ENCODE data around the gene ITSN1.

ITSN1 gene

DNA sequence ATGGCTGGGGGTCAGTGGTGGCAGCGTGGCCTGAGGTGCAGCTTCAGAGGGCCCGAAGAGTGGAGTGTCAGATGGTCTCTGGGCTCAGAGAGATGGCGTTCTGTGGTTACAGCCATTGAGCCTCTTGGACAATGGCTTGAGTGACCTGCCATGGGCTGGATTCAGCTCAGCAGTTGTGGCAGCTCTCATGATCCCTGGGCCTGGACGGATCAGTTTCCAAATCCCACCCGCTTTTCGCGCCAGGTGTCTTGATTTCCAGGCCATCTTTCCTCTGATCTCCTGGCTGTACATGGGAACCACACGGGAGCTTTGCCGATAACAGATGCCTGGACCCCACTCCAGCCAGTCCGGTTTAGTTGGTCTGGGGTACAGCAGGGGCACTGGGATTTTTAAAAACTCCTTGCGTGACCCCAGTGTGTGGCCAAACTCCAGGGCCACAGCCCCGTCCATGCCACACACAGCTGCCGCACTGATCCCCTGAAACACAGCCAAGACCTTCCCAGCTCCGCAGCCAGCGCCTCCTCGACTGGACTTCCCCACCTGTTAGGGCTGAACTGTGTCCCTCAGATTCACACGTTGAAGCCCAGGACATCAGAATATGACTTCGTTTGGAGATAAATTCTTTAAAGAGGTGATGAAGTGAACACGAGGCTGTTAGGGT, 205.4 kb downstream of the ITSN1 start (continued):
- TF ChIP-seq, protein P1, sequence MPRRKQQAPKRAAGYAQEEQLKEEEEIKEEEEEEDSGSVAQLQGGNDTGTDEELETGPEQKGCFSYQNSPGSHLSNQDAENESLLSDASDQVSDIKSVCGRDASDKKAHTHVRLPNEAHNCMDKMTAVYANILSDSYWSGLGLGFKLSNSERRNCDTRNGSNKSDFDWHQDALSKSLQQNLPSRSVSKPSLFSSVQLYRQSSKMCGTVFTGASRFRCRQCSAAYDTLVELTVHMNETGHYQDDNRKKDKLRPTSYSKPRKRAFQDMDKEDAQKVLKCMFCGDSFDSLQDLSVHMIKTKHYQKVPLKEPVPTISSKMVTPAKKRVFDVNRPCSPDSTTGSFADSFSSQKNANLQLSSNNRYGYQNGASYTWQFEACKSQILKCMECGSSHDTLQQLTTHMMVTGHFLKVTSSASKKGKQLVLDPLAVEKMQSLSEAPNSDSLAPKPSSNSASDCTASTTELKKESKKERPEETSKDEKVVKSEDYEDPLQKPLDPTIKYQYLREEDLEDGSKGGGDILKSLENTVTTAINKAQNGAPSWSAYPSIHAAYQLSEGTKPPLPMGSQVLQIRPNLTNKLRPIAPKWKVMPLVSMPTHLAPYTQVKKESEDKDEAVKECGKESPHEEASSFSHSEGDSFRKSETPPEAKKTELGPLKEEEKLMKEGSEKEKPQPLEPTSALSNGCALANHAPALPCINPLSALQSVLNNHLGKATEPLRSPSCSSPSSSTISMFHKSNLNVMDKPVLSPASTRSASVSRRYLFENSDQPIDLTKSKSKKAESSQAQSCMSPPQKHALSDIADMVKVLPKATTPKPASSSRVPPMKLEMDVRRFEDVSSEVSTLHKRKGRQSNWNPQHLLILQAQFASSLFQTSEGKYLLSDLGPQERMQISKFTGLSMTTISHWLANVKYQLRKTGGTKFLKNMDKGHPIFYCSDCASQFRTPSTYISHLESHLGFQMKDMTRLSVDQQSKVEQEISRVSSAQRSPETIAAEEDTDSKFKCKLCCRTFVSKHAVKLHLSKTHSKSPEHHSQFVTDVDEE (CRISPR knock-in tag; IDR thresholded peaks at IDR 0.05) = no peak
- TF ChIP-seq CSDC2 (CRISPR knock-in tag; IDR thresholded peaks at IDR 0.05) = no peak
- no peak for TF ChIP-seq ESRRG (CRISPR knock-in tag; IDR thresholded peaks at IDR 0.05)

DNA sequence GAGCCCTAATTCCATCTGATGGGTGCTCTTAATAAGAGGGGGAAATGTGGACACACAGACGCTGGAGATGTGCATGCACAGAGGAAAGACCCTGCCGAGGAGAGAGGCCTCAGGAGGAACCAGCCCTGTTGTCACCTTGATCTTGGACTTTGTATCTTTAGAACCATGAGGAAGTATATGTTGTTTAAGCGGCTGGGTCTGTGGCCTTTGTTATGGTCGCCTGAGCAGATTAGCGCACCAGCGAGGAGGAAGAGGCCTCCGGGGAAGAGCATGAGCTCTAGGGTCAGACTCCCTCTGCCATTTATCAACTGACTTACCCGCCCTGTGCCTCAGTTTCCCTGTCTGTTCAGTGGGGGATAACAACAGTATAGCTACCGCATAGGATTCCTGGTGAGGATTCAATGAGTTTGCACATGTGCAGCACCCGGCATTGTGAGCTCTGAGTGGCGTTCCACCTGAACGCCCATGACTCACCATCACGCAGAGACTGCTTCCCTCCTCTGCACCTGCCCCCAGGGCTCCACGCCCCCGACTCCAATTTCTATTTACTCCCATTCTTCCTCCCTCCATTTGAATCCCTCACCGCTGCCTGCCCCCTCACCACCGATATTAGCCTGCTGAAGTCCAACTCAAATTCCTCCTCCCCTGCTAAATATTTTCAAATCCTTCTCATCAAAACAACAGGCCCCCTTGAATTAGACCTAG, 206.1 kb downstream of the ITSN1 start:
- ATAC-seq = no peak
- TF ChIP-seq, protein P2, sequence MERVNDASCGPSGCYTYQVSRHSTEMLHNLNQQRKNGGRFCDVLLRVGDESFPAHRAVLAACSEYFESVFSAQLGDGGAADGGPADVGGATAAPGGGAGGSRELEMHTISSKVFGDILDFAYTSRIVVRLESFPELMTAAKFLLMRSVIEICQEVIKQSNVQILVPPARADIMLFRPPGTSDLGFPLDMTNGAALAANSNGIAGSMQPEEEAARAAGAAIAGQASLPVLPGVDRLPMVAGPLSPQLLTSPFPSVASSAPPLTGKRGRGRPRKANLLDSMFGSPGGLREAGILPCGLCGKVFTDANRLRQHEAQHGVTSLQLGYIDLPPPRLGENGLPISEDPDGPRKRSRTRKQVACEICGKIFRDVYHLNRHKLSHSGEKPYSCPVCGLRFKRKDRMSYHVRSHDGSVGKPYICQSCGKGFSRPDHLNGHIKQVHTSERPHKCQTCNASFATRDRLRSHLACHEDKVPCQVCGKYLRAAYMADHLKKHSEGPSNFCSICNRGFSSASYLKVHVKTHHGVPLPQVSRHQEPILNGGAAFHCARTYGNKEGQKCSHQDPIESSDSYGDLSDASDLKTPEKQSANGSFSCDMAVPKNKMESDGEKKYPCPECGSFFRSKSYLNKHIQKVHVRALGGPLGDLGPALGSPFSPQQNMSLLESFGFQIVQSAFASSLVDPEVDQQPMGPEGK (CRISPR knock-in tag; IDR thresholded peaks at IDR 0.05; ENCODE audit: borderline replicate concordance) = no peak

DNA sequence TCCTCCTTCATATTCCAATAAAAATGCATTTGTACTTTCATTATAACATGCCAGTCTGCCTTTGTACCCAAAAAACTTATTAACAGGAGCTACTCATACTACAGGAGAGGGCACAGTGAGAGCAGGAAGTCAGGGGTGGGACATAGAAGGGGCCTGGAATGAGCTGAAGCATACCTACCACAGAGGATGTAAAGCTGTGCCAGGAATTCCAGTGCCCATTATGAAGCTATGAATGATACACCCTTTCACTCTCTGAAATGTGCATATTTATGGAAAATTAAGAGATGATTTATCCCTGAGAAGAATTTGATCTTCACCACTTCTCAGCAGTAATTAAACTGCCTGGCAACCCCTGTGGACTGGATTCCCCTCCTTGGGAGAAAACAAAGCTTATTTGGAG, 207.5 kb downstream of the ITSN1 start:
- peak; percentile 84 for ATAC-seq
- TF ChIP-seq, protein P2 (CRISPR knock-in tag; IDR thresholded peaks at IDR 0.05; ENCODE audit: borderline replicate concordance) = no peak
- TF ChIP-seq, protein P3, sequence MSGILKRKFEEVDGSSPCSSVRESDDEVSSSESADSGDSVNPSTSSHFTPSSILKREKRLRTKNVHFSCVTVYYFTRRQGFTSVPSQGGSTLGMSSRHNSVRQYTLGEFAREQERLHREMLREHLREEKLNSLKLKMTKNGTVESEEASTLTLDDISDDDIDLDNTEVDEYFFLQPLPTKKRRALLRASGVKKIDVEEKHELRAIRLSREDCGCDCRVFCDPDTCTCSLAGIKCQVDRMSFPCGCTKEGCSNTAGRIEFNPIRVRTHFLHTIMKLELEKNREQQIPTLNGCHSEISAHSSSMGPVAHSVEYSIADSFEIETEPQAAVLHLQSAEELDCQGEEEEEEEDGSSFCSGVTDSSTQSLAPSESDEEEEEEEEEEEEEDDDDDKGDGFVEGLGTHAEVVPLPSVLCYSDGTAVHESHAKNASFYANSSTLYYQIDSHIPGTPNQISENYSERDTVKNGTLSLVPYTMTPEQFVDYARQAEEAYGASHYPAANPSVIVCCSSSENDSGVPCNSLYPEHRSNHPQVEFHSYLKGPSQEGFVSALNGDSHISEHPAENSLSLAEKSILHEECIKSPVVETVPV (CRISPR knock-in tag; IDR thresholded peaks at IDR 0.05) = no peak
- TF ChIP-seq ZC3H10 (CRISPR knock-in tag; IDR thresholded peaks at IDR 0.05) (no peak), TOX (CRISPR knock-in tag; IDR thresholded peaks at IDR 0.05; ENCODE audit: borderline replicate concordance) (no peak)
- TF ChIP-seq, protein P4, sequence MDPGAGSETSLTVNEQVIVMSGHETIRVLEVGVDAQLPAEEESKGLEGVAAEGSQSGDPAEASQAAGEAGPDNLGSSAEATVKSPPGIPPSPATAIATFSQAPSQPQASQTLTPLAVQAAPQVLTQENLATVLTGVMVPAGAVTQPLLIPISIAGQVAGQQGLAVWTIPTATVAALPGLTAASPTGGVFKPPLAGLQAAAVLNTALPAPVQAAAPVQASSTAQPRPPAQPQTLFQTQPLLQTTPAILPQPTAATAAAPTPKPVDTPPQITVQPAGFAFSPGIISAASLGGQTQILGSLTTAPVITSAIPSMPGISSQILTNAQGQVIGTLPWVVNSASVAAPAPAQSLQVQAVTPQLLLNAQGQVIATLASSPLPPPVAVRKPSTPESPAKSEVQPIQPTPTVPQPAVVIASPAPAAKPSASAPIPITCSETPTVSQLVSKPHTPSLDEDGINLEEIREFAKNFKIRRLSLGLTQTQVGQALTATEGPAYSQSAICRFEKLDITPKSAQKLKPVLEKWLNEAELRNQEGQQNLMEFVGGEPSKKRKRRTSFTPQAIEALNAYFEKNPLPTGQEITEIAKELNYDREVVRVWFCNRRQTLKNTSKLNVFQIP (CRISPR knock-in tag; IDR thresholded peaks at IDR 0.05; ENCODE audit: borderline replicate concordance, low read depth) = no peak

DNA sequence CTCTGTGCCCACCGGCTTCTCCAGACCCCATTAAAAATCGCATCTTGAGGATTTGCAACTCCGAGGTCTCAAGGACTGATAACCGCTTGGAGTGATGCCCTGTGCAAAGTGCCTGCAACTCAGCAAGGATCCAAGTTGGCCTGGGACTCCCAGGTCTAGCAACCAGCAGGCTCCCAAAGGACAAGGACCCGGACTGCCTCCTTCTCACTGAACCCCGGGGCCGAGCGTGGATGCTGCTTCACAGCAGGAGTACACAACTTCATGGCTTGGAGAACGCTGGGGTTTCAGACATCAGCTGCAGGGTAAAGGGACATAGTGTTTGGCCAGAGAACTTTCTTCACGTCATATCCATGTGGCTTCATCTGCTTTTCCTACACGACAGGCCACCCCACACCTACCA, 208.1 kb downstream of the ITSN1 start:
- no peak for ATAC-seq
- TF ChIP-seq, protein P3 (CRISPR knock-in tag; IDR thresholded peaks at IDR 0.05) = no peak
- TF ChIP-seq ESRRG (CRISPR knock-in tag; IDR thresholded peaks at IDR 0.05) (no peak), TOX (CRISPR knock-in tag; IDR thresholded peaks at IDR 0.05; ENCODE audit: borderline replicate concordance) (no peak), PPARA (CRISPR knock-in tag; IDR thresholded peaks at IDR 0.05; ENCODE audit: borderline replicate concordance) (no peak), ZC3H10 (CRISPR knock-in tag; IDR thresholded peaks at IDR 0.05) (no peak), ZFP30 (CRISPR knock-in tag; IDR thresholded peaks at IDR 0.05) (no peak), ISL1 (CRISPR knock-in tag; IDR thresholded peaks at IDR 0.05) (no peak)
- TF ChIP-seq, protein P2 (CRISPR knock-in tag; IDR thresholded peaks at IDR 0.05; ENCODE audit: borderline replicate concordance) = no peak
